HG02610 (cell line): ENCODE measurements around the gene SPATA4.

Experiments
- ATAC-seq: cut with Tn5 transposase; IDR thresholded peaks from one replicate; pipeline ENCODE4 v1.9.1; 2021; ENCODE audit warnings: mild to moderate bottlenecking, moderate library complexity; ENCODE audit not compliant: unreplicated experiment

The SPATA4 gene

DNA sequence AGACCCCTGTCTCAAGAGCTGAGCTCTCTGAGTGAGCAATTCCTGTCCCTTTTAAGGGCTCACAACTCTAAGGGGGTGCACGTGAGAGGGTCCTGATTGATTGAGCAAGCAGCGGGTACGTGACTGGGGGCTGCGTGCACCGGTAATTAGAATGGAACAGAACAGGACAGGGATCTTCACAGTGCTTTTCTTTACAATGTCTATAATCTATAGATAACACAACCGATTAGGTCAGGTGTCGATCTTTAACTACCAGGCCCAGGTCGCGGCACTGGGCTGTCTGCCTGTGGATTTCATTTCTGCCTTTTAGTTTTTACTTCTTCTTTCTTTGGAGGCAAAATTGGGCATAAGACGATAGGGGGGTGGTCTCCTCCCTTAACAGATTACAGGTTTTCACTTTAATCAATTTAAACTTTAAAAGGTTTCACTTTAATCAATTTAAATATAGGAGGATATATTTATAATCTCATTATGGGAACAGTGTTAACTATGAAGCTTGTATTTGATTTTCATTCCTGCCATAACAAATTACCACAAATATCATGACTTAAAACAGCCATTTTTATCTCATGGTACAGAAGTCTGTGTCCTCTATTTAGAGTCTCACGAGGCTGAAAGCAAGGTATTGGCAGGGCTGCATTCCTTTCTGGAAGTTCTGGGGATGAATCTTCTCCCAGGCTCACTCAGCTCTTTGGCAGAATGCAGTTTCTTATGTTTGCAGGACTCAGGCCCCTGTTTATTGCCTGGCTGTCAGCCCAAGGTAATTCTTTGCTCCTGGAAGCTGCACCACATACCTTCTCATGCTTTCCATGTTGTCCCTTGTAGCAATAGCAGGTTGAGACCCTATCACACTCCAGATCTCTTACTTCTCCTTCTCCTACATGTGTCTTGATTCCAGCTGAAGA is 5.2 kb downstream of the SPATA4 start:
- no peak for ATAC-seq

- no peak for ATAC-seq
These were observed 6.7 kb downstream of the SPATA4 start for GRCh38 chr4:176188654-176189053.

DNA sequence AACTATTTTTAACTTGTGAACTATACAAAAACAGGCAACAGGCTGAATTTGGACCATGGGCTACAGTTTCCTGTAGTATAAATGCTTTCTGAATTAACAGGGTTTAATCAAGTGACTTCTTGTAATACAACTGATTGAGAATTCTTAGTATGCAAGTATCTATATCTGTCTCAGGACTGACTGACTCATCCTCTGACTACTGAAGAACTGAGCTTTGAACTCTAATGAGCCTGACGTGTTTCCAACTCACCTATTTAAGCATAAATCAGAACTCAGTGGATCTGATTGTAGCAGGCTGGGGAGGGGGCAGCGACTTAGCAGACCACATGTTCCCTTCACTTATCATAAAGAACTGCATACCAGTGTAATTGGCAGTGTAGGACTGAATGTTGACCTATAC is 7.8 kb downstream of the SPATA4 start:
- ATAC-seq = no peak

GRCh38 chr4:176186671-176187395 is 8.6 kb downstream of the SPATA4 start:
- ATAC-seq = no peak

GRCh38 chr4:176186067-176186466 is 9.3 kb downstream of the SPATA4 start:
- peak; percentile 57 for ATAC-seq

DNA sequence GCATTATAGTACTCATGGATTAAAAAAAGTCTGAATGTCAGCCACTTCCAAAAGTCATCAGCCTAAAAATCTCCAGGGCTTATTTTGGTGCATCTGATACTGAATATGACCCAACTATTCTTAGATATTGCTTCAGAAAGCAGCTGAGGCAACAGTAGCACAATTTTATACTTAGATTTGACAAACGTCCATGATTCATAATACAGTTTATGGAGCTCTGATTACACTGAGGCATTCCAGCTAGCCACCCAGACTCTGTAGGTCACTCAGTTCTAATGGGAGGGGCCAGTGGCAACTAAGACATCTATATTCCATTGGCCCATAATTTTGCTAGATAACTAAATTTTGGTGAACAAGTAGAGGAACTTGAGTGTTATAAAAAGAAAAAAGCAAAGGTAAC is 10.3 kb downstream of the SPATA4 start:
- no peak for ATAC-seq

GRCh38 chr4:176163041-176163440 is 32.3 kb downstream of the SPATA4 start:
- no peak for ATAC-seq

GRCh38 chr4:176156656-176157055 is 38.7 kb downstream of the SPATA4 start:
- no peak for ATAC-seq

- ATAC-seq = no peak
These were observed 42.3 kb downstream of the SPATA4 start for GRCh38 chr4:176153124-176153523.

- ATAC-seq = no peak
These were observed 44.7 kb downstream of the SPATA4 start for GRCh38 chr4:176150704-176151103.

GRCh38 chr4:176150356-176150682 is 45.1 kb downstream of the SPATA4 start:
- no peak for ATAC-seq

DNA sequence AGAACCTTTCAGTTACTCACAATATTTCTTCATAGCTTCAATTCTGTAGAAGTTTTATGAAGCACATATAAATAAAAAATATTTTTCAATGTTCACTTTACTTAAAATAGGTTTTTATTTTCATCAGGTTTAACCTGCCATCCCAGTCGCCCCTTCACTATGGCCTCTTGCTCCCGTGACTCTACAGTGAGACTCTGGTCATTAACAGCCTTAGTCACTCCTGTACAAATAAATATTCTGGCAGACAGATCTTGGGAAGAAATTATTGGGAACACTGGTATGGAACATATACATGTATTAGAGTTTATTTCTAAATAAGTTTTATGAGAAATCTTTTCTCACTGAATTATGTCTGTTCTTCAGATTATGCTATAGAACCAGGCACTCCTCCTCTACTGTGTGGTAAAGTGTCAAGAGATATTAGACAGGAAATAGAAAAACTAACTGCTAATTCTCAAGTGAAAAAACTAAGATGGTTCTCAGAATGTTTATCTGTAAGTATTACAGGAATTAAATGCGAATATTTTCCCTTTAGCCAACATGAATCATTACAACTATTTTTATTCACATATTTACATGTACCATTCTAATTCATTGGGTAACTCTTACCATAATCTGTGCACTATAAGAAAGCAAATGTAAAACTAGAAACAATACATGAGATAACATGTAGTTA is 45.6 kb downstream of the SPATA4 start:
- ATAC-seq = no peak

- ATAC-seq = no peak
These were observed 53.1 kb downstream of the SPATA4 start for GRCh38 chr4:176142253-176142652.

DNA sequence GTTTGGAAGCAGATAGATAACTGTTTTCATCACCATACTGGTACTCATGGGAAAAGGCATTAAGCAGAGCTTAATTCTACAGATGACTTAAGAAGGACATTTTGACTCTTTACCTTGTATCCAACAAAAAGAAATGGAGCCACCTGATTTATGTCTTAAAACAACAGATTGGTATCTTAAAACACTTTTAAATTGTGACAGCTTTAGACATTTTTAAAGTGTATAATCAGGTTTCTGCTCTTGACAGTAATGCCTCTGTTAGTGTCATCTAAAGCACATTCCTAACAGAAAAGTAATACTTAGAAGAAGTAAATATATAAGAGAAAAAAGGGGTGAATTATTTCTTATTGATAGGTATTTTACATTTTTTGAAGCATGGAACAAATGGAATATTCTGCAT is 55.9 kb downstream of the SPATA4 start:
- ATAC-seq = no peak

DNA sequence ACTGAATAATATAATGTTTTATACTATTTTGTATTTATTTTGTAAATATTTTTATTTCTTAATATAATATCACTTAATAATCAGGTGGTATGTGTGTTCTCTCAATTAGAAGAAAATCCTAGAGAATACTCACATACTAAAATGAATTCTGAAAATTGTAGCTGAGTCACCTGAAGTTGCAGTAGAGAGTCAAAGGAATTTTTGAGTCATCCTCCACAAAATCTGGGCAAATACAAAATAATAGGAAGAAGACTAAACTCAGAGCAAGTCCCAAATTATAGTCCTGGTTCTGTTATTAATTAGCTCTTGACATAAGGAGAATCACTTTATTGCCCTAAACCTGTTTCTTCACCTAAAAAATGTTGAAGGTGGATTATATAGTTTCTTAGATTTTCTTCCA is 57.8 kb downstream of the SPATA4 start:
- ATAC-seq = no peak

- no peak for ATAC-seq
These were observed 60.7 kb downstream of the SPATA4 start for GRCh38 chr4:176134670-176135069.
